Pancreas (tissue), 10 donors: ENCODE results near the gene SERGEF. TPM values are rescaled to one million over a fixed set of nuclear protein-coding genes. Genes with fewer than 3 reads are reported as not detected.

Experiments
- ATAC-seq, 4 donors: fragments of 200-7000 bp; cut with Tn5 transposase; one replicate each; pipeline versions ENCODE4 v1.8.0 to v1.9.1; 2020; ENCODE audit warnings: mild to moderate bottlenecking in 4 of 4, moderate library complexity in 4 of 4
- DNase-seq, 6 donors: peaks; one replicate each; pipeline ENCODE4 v3.0.0-alpha.2; 2020
- FAIRE-seq: peaks from 2 replicates; lab custom pipeline; 2012; peaks lifted over from hg19 to GRCh38; lab: Jason Lieb, UNC
- H3K27ac ChIP-seq, 4 donors: fragments of 200-600 bp; sonication (generic); 1 replicate in 3 of 4; 2 replicates in 1 of 4; pipeline versions ENCODE4 v1.5.0 to v1.8.0; 2020
- H3K27me3 ChIP-seq, 4 donors: fragments of 200-600 bp; one replicate each; pipeline ENCODE4 v1.8.0; 2021
- H3K36me3 ChIP-seq, 3 donors: fragments of 200-600 bp; sonication (generic) in 1 of 3; one replicate each; pipeline versions ENCODE4 v1.5.0 to v1.8.0; 2020 to 2021
- H3K4me1 ChIP-seq, 3 donors: fragments of 200-600 bp; one replicate each; pipeline ENCODE4 v1.8.0; 2021
- H3K4me3 ChIP-seq, 4 donors: fragments of 200-600 bp; sonication (generic) in 2 of 4; one replicate each; pipeline versions ENCODE4 v1.5.0 to v1.8.0; 2020 to 2021
- H3K9me3 ChIP-seq, 4 donors: fragments of 200-600 bp; one replicate each; pipeline ENCODE4 v1.8.0; 2021
- CTCF ChIP-seq, 4 donors: fragments of 200-600 bp; sonication (generic) in 3 of 4; IDR thresholded peaks; one replicate each; pipeline versions ENCODE4 v1.5.0 to v1.8.0; 2021; ENCODE audit warnings: antibody characterized with exemption in 4 of 4
- WGBS, 2 donors: extraction: QIAGEN DNeasy Blood & Tissue Kit; methylation state at CpG; one replicate each; pipeline ENCODE4 v1.1.7; 2013; 5-methylcytosine and 5-hydroxymethylcytosine counted together
- intact Hi-C, 3 donors: fragments of 100-400 bp; cut with DNase I; formaldehyde crosslinking; loops; one replicate each; pipeline versions ENCODE4 v1.11.1 to v1.14.2; 2022
- polyA plus RNA-seq, 2 donors: library from polyadenylated mRNA; stranded (reverse); fragments of 200-250 nt; gene quantifications; one replicate each; pipeline ENCODE4 v1.2.3, GENCODE V29; 2013
- total RNA-seq, 6 donors: library from RNA; stranded (reverse); fragmentation: NEBNext Ultra II Directional in 4 of 6; extraction: Animal tissue kit (Norgen Biotek cat#: 25700) in 4 of 6; gene quantifications; one replicate each; pipeline versions ENCODE4 v1.2.1 to v1.2.4, GENCODE V29; 2021 to 2023
- donor health status: healthy with polysubstance abuse.
- donor health status: DM: no; HTN: no; CAD: no; lungs with moderate emphysema.
- donor health status: DM: no; HTN: no; CAD: no.
- donor health status: control.
- donor health status: control.
- donor health status: Bipolar disorder and iron deficiency.
- donor health status: DM: yes; HTN: yes; CAD: no.
- donor health status: DM: no; HTN: no; CAD: no.
- donor health status: DM: no; HTN: no; CAD: no.
- donor health status: DM: yes; HTN: yes; CAD: no.

Gene SERGEF
- total and polyA plus RNA-seq, 8 donors, result 17.8 to 101 (median 24.5) TPM

- DNase-seq, result no peak
- TF ChIP-seq CTCF (IDR thresholded peaks at IDR 0.05), result no peak
- no peaks in the 10 kb centered on the region for H3K4me1 ChIP-seq
- H3K36me3 ChIP-seq, result no peaks in the 10 kb centered on the region
- intact Hi-C loops, result loop anchor here in 1 of 3 donors (10.0 kb wide), 1 partner anchor 224 kb away; no protein-coding TSS in a partner anchor
- no peak for FAIRE-seq
- ATAC-seq, result no peak
- H3K4me3 ChIP-seq, result no peak overlapping the region
- no peak overlapping the region for H3K27ac ChIP-seq
- H3K27me3 ChIP-seq, result no peaks in the 10 kb centered on the region
- no peaks in the 10 kb centered on the region for H3K9me3 ChIP-seq
- 41 to 52% methylated on average over 2 of the region's 2 CpGs for WGBS, 2 donors
Measured at GRCh38 chr11:17750801-17751165, 262.1 kb downstream of the SERGEF start.

GRCh38 chr11:17750013-17750800 is 262.6 kb downstream of the SERGEF start:
- Histone ChIP-seq H3K4me1 (no peaks in the 10 kb centered on the region), H3K27me3 (no peaks in the 10 kb centered on the region), H3K27ac (no peak overlapping the region), H3K36me3 (no peaks in the 10 kb centered on the region), H3K9me3 (no peaks in the 10 kb centered on the region), H3K4me3 (no peak overlapping the region)
- intact Hi-C loops, result loop anchor here in 1 of 3 donors (10.0 kb wide), 1 partner anchor 225 kb away; no protein-coding TSS in a partner anchor
- FAIRE-seq, result no peak
- DNase-seq, result peak in 2 of 6 donors; percentile 28 to 34
- 62 to 67% methylated on average over 13 of the region's 13 CpGs for WGBS, 2 donors
- ATAC-seq, result no peak
- no peak for TF ChIP-seq CTCF (IDR thresholded peaks at IDR 0.05)

GRCh38 chr11:17748761-17749721 is 263.8 kb downstream of the SERGEF start:
- TF ChIP-seq CTCF (IDR thresholded peaks at IDR 0.05), result no peak
- ATAC-seq (no peak), FAIRE-seq (no peak), DNase-seq (peak in 1 of 6 donors; percentile 30)
- Histone ChIP-seq H3K27ac (no peak overlapping the region), H3K27me3 (no peaks in the 10 kb centered on the region), H3K9me3 (no peaks in the 10 kb centered on the region), H3K4me1 (no peaks in the 10 kb centered on the region), H3K4me3 (no peak overlapping the region), H3K36me3 (no peaks in the 10 kb centered on the region)
- WGBS, 2 donors, result 69 to 78% methylated on average over 19 of the region's 19 CpGs
- intact Hi-C loops, result no loop called here

GRCh38 chr11:17748044-17748443 is 264.8 kb downstream of the SERGEF start:
- no peak overlapping the region for H3K27ac ChIP-seq
- no peak overlapping the region for H3K4me3 ChIP-seq
- ATAC-seq (no peak), FAIRE-seq (no peak), DNase-seq (no peak)
- no peaks in the 10 kb centered on the region for H3K9me3 ChIP-seq
- TF ChIP-seq CTCF (IDR thresholded peaks at IDR 0.05), result no peak
- intact Hi-C loops, result no loop called here
- H3K4me1 ChIP-seq, result no peaks in the 10 kb centered on the region
- no peaks in the 10 kb centered on the region for H3K36me3 ChIP-seq
- H3K27me3 ChIP-seq, result no peaks in the 10 kb centered on the region
- whole genome bisulfite sequencing, 2 donors, result 81 to 94% methylated on average over 8 of the region's 8 CpGs
